Right atrium auricular region (tissue), 2 donors: ENCODE measurements around the gene KCTD11. TPM values are rescaled to one million over a fixed set of nuclear protein-coding genes. Genes with fewer than 3 reads are reported as not detected.
A peak's percentile ranks its signal among the peaks of the same experiment; 100 is the strongest.

Experiments
- DNase-seq: peaks from one replicate; pipeline ENCODE4 v3.0.0-alpha.2; 2019; ENCODE audit warnings: low spot score
- H3K27ac ChIP-seq, 2 donors: fragments of 200-600 bp; sonication (generic); 1 replicate in 1 of 2; 2 replicates in 1 of 2; pipeline ENCODE4 v1.5.1; 2016 to 2019
- H3K27me3 ChIP-seq, 2 donors: fragments of 200-600 bp; sonication (generic); one replicate each; pipeline versions ENCODE4 v1.5.1 to v1.6.0; 2017 to 2019
- H3K36me3 ChIP-seq: fragments of 200-600 bp; sonication (generic); one replicate; pipeline ENCODE4 v1.5.1; 2016
- H3K4me1 ChIP-seq, 2 donors: fragments of 200-600 bp; sonication (generic); one replicate each; pipeline versions ENCODE4 v1.5.1 to v1.6.0; 2017 to 2019
- H3K4me3 ChIP-seq, 2 donors: fragments of 200-600 bp; sonication (generic); 1 replicate in 1 of 2; 2 replicates in 1 of 2; pipeline ENCODE4 v1.5.1; 2017 to 2019; ENCODE audit warnings: mild to moderate bottlenecking in 1 of 2, moderate library complexity in 1 of 2
- H3K9me3 ChIP-seq, 2 donors: fragments of 200-600 bp; sonication (generic); one replicate each; pipeline ENCODE4 v1.5.1; 2019
- total RNA-seq, 2 donors: library from RNA; depleted of rRNA; stranded (reverse); fragments of >200 nt; gene quantifications; one replicate each; pipeline ENCODE4 v1.1.0, GENCODE V29; 2016
- TF ChIP-seq, protein P1 (sequence below), 2 donors: fragments of 200-600 bp; sonication (generic); IDR thresholded peaks; one replicate each; pipeline ENCODE4 v1.5.1; 2019; ENCODE audit warnings: antibody characterized with exemption in 2 of 2

Gene KCTD11
- total RNA-seq, 2 donors from 2014 or later = 4.2 to 6.9 TPM

DNA sequence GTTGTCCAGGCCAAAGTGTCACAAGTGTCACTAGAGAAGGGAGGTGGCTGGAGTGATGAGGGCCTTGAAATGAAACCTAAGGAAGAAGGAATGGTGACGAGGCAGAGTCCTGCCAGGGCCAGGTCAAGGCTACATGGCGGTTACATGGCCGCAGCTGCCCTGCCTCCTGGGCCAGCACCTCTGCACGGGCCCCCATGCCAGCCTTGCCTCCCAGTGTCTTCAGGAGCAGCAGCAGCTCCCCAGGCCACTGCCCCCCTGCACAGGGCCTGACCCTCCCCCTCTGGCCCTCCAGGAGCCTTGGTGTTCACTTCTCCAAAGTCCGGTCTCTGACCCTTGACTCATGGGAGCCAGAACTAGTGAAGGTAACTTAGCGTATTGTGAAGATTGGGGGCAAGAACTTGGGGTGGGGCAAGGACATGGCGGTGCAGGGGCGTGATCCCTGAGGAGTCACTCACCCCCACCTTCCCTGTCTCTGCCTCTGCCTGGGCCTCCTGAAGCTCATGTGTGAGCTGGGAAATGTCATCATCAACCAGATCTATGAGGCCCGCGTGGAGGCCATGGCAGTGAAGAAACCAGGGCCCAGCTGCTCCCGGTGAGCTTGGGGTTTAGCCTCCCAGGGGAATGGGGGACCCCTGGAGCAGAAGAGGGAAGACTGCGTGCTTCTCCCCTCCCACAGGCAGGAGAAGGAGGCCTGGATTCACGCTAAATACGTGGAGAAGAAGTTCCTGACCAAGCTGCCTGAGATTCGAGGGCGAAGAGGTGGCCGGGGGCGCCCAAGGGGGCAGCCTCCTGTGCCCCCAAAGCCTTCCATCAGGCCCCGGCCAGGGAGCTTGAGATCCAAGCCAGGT is 4.1 kb upstream of the KCTD11 start:
- no peak overlapping the region for H3K27ac ChIP-seq
- TF ChIP-seq, protein P1, sequence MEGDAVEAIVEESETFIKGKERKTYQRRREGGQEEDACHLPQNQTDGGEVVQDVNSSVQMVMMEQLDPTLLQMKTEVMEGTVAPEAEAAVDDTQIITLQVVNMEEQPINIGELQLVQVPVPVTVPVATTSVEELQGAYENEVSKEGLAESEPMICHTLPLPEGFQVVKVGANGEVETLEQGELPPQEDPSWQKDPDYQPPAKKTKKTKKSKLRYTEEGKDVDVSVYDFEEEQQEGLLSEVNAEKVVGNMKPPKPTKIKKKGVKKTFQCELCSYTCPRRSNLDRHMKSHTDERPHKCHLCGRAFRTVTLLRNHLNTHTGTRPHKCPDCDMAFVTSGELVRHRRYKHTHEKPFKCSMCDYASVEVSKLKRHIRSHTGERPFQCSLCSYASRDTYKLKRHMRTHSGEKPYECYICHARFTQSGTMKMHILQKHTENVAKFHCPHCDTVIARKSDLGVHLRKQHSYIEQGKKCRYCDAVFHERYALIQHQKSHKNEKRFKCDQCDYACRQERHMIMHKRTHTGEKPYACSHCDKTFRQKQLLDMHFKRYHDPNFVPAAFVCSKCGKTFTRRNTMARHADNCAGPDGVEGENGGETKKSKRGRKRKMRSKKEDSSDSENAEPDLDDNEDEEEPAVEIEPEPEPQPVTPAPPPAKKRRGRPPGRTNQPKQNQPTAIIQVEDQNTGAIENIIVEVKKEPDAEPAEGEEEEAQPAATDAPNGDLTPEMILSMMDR (IDR thresholded peaks at IDR 0.05) = no peak
- DNase-seq = no peak
- H3K4me1 ChIP-seq = peaks cover 0 to 39% of the 10 kb centered on the region in 2 donors
- H3K27me3 ChIP-seq = no peaks in the 10 kb centered on the region
- no peak overlapping the region for H3K4me3 ChIP-seq
- no peaks in the 10 kb centered on the region for H3K36me3 ChIP-seq
- H3K9me3 ChIP-seq = no peaks in the 10 kb centered on the region

DNA sequence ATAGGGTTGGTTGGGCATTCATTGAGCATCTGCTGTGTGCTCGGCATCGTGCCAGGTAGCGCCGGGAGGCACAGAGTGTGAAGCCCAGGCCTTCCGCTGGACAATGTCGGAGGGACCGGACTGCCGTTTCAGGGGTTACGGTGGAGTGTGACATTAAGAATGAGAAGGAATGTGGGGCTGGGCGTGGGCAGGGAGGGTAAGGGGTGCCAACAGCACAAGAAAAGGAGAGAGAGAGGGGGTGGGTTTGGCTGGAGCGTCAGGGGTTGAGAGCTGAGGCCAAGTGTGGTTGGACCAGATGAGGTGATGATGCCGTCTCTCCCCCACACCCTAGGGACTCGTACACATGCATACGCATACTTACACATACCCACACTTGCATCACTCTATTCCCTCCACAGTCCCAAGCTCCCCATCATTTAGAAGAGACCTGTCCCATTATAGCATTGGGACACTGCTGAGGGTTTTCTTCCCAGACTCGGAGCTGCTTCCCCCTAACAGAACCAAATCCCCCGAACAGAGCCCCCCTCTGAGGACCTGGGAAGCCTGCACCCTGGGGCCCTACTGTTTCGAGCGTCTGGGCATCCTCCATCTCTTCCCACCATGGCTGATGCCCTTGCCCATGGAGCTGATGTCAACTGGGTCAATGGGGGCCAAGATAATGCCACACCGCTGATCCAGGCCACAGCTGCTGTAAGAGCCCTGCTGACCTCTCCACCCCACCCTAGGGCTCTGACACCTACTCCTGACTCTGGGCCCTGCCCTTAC is 3.3 kb upstream of the KCTD11 start:
- TF ChIP-seq, protein P1 (IDR thresholded peaks at IDR 0.05) = no peak
- Histone ChIP-seq H3K9me3 (no peaks in the 10 kb centered on the region), H3K4me1 (peaks cover 0 to 47% of the 10 kb centered on the region in 2 donors), H3K27me3 (no peaks in the 10 kb centered on the region), H3K27ac (peak overlapping the region; percentile 96 to 98), H3K4me3 (no peak overlapping the region), H3K36me3 (no peaks in the 10 kb centered on the region)
- no peak for DNase-seq

DNA sequence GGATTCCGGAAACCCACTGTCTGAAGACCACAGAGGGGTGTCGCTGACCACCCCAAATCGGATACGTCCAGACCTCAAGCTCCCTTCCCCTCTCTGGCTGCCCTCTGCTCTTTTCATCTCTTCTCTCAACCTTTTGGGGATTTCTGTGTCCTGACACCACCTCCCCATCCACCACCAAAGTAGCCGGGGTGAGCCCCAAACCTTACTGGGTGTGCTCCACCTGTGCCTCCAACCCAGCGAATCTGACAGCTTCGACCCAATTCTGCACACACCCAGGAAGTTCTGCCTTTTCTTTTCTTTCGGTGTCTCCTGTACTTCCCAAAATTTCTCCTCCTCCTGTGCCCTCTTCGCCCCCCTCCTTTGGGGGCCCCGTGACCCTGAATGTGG is 534 bp downstream of the KCTD11 start:
- TF ChIP-seq, protein P1 (IDR thresholded peaks at IDR 0.05) = no peak
- Histone ChIP-seq H3K27ac (peak overlapping the region; percentile 96 to 98), H3K4me3 (peak overlapping the region; percentile 68 to 73), H3K36me3 (no peaks in the 10 kb centered on the region), H3K4me1 (peaks cover 0 to 74% of the 10 kb centered on the region in 2 donors), H3K9me3 (no peaks in the 10 kb centered on the region), H3K27me3 (no peaks in the 10 kb centered on the region)
- DNase-seq = no peak

DNA sequence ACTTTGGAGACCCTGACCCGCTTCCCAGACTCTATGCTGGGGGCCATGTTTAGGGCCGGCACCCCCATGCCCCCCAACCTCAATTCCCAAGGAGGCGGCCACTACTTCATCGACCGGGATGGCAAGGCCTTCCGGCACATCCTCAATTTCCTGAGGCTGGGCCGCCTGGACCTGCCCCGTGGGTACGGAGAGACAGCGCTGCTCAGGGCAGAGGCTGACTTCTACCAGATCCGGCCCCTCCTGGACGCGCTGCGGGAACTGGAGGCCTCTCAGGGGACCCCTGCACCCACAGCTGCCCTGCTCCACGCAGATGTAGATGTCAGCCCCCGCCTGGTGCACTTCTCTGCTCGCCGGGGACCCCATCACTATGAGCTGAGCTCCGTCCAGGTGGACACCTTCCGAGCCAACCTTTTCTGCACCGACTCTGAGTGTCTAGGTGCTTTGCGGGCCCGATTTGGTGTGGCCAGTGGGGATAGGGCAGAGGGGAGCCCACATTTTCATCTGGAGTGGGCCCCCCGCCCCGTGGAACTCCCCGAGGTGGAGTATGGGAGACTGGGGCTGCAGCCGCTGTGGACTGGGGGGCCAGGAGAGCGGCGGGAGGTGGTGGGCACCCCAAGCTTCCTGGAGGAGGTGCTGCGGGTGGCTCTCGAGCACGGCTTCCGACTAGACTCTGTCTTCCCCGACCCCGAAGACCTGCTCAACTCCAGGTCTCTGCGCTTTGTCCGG is 1.1 kb downstream of the KCTD11 start:
- peak overlapping the region; percentile 96 to 98 for H3K27ac ChIP-seq
- no peaks in the 10 kb centered on the region for H3K36me3 ChIP-seq
- peaks cover 0 to 73% of the 10 kb centered on the region in 2 donors for H3K4me1 ChIP-seq
- H3K27me3 ChIP-seq = no peaks in the 10 kb centered on the region
- peak overlapping the region; percentile 68 to 73 for H3K4me3 ChIP-seq
- DNase-seq = no peak
- H3K9me3 ChIP-seq = no peaks in the 10 kb centered on the region
- TF ChIP-seq, protein P1 (IDR thresholded peaks at IDR 0.05) = no peak

DNA sequence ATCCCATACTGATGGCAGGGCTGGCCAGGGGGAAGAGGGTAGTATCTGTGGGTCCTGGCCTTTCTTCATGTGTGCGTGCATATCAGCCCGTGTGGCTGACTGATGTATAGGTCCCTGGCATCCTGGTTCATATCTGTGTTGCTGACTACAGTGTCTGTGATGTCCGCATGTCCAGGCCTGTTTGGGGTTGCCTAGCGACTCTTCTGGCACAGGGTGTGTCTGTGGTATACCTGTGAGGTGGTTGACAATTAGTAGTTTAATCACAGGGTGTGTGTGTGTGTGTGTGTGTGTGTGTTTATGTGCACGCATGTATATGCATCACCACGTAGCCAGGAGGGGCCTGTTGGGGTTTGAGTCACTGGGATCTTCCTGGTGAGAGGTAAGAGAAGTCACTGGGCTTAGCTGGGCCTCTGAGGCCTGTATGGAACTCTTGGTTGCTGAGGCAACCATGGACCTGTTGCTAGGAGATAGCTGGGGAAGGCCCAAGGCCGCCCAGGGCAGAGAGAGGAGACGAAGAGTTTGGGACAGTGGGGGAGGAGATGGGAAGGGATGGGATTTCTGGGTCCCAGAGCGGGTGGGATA is 2.4 kb downstream of the KCTD11 start:
- no peaks in the 10 kb centered on the region for H3K36me3 ChIP-seq

More for the DNA sequence above, 2.4 kb downstream of the KCTD11 start:
- Histone ChIP-seq H3K4me1 (peaks cover 0 to 60% of the 10 kb centered on the region in 2 donors), H3K27me3 (no peaks in the 10 kb centered on the region), H3K27ac (no peak overlapping the region), H3K4me3 (no peak overlapping the region), H3K9me3 (no peaks in the 10 kb centered on the region)
- DNase-seq = no peak
- TF ChIP-seq, protein P1 (IDR thresholded peaks at IDR 0.05) = no peak
